Adrenal gland (tissue), 12 donors: ENCODE measurements around the gene CBLC. TPM values are rescaled to one million over a fixed set of nuclear protein-coding genes. Genes with fewer than 3 reads are reported as not detected.

Source experiments
- DNase-seq, 7 donors: peaks; one replicate each; pipeline ENCODE4 v3.0.0-alpha.2; 2019 to 2020
- H3K27ac ChIP-seq, 5 donors: fragments of 200-600 bp; sonication (generic) in 4 of 5; 1 replicate in 3 of 5; 2 replicates in 2 of 5; pipeline versions ENCODE4 v1.5.1 to v1.8.0; 2016 to 2020; ENCODE audit warnings: mild to moderate bottlenecking in 1 of 5
- H3K27me3 ChIP-seq: fragments of 200-600 bp; 2 replicates; pipeline ENCODE4 v1.8.0; 2021
- H3K36me3 ChIP-seq, 2 donors: fragments of 200-600 bp; replicated peaks in 1 of 2; 1 replicate in 1 of 2; 2 replicates in 1 of 2; pipeline versions ENCODE4 v1.5.1 to v1.8.0; 2018 to 2022
- H3K4me1 ChIP-seq, 2 donors: fragments of 200-600 bp; replicated peaks in 1 of 2; 1 replicate in 1 of 2; 2 replicates in 1 of 2; pipeline versions ENCODE4 v1.5.1 to v1.8.0; 2018 to 2021
- H3K4me3 ChIP-seq, 4 donors: fragments of 200-600 bp; sonication (generic) in 3 of 4; one replicate each; pipeline ENCODE4 v1.5.1; 2016 to 2018
- H3K9me3 ChIP-seq, 3 donors: fragments of 200-600 bp; sonication (generic) in 1 of 3; replicated peaks in 1 of 3; 1 replicate in 2 of 3; 2 replicates in 1 of 3; pipeline versions ENCODE4 v1.5.1 to v1.8.0; 2016 to 2021
- POLR2A ChIP-seq, 2 donors: fragments of 450-650 bp; IDR thresholded peaks; one replicate each; pipeline ENCODE4 v1.6.1; 2017; ENCODE audit warnings: antibody characterized with exemption in 2 of 2, mild to moderate bottlenecking in 2 of 2, moderate library complexity in 1 of 2
- WGBS, 4 donors: extraction: QIAGEN DNeasy Blood & Tissue Kit in 2 of 4; methylation state at CpG; one replicate each; pipeline versions ENCODE4 v1.1.5 to v1.1.7; 2013 to 2017; 5-methylcytosine and 5-hydroxymethylcytosine counted together
- intact Hi-C, 2 donors: fragments of 100-400 bp; cut with DNase I; formaldehyde crosslinking; loops; one replicate each; pipeline versions ENCODE4 v1.14.1 to v1.15.0; 2022 to 2023
- polyA plus RNA-seq, 3 donors: library from polyadenylated mRNA; stranded (reverse); fragments of 200-250 nt in 2 of 3; fragments of 350-450 nt in 1 of 3; fragmentation: Illumina TruSeq in 1 of 3; extraction: RNeasy Lipid Tissue Mini Kit (QIAGEN cat#74804) in 1 of 3; gene quantifications; one replicate each; pipeline ENCODE4 v1.2.3, GENCODE V29; 2013 to 2014
- total RNA-seq, 9 donors: library from RNA; depleted of rRNA in 4 of 9; stranded (reverse); fragments of >200 nt in 4 of 9; fragments of 120-200 nt in 1 of 9; fragmentation: NEBNext Ultra II Directional in 1 of 9; extraction: Animal tissue kit (Norgen Biotek cat#: 25700) in 1 of 9; gene quantifications; one replicate each; pipeline versions ENCODE4 v1.1.0 to v1.2.4, GENCODE V29; 2013 to 2023
- TF ChIP-seq, protein P1 (sequence below), 6 experiments: fragments of 450-650 bp in 4 of 6; fragments of 200-600 bp in 2 of 6; sonication (generic) in 1 of 6; IDR thresholded peaks; 1 replicate in 5 of 6; 2 replicates in 1 of 6; pipeline versions ENCODE4 v1.5.1 to v1.8.0; 2016 to 2021; ENCODE audit warnings: antibody characterized with exemption in 6 of 6, mild to moderate bottlenecking in 2 of 6, moderate library complexity in 1 of 6
- donor health status: healthy with polysubstance abuse.
- donor health status: Bipolar disorder and iron deficiency.
- donor health status: DM: yes; HTN: yes; CAD: no.
- donor health status: DM: no; HTN: no; CAD: no.
- donor health status: DM: no; HTN: no; CAD: no.
- donor health status: DM: yes; HTN: yes; CAD: no.

Gene CBLC
- total and polyA plus RNA-seq, 12 donors = 0.13 to 0.14 TPM; not detected in 10

DNA sequence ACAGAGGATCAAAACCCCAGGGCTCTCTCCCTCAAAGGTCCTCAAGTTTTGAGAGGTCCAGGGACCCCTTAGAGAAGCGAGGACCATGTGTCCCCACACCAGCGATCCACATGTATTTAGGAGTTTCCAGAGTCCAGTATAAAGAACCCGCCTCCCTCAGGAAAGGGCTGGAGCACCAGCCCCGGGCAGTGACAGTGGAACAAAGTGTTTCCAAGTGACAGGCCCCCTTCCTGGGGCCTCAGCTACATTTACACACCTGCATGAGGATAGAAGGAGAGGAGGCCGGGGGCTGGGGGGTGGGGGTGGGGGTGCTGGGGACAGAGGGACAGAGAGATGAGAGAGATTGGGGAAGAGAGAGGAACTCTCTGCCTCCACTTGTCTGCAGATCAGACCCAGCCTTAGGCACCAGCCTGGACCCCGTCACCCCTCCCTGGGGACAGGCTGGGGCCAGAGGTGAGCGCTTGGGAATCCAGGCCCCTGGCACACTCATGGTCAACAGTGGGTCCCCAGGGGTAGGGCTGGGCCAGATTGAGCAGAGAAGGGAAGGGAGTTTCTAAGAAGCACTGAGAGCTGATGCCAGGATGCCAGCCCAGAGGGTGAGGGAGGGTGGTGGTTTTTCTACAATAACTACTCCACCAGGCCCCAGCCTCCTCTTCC lies 32.0 kb downstream of the CBLC start:
- Histone ChIP-seq H3K4me3 (peak overlapping the region in 1 of 4 donors; percentile 78), H3K36me3 (peaks cover 0 to 4% of the 10 kb centered on the region in 2 donors), H3K27me3 (no peaks in the 10 kb centered on the region), H3K27ac (peak overlapping the region in 1 of 5 donors; percentile 17), H3K4me1 (peaks cover 16 to 18% of the 10 kb centered on the region in 2 donors), H3K9me3 (no peaks in the 10 kb centered on the region)
- no peak for DNase-seq
- intact Hi-C loops = no loop called here
- 47 to 59% (median 49%) methylated on average over 3 to 7 of the region's 7 CpGs for WGBS, 4 donors
- TF ChIP-seq, protein P1, sequence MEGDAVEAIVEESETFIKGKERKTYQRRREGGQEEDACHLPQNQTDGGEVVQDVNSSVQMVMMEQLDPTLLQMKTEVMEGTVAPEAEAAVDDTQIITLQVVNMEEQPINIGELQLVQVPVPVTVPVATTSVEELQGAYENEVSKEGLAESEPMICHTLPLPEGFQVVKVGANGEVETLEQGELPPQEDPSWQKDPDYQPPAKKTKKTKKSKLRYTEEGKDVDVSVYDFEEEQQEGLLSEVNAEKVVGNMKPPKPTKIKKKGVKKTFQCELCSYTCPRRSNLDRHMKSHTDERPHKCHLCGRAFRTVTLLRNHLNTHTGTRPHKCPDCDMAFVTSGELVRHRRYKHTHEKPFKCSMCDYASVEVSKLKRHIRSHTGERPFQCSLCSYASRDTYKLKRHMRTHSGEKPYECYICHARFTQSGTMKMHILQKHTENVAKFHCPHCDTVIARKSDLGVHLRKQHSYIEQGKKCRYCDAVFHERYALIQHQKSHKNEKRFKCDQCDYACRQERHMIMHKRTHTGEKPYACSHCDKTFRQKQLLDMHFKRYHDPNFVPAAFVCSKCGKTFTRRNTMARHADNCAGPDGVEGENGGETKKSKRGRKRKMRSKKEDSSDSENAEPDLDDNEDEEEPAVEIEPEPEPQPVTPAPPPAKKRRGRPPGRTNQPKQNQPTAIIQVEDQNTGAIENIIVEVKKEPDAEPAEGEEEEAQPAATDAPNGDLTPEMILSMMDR (IDR thresholded peaks at IDR 0.05) = no peak

DNA sequence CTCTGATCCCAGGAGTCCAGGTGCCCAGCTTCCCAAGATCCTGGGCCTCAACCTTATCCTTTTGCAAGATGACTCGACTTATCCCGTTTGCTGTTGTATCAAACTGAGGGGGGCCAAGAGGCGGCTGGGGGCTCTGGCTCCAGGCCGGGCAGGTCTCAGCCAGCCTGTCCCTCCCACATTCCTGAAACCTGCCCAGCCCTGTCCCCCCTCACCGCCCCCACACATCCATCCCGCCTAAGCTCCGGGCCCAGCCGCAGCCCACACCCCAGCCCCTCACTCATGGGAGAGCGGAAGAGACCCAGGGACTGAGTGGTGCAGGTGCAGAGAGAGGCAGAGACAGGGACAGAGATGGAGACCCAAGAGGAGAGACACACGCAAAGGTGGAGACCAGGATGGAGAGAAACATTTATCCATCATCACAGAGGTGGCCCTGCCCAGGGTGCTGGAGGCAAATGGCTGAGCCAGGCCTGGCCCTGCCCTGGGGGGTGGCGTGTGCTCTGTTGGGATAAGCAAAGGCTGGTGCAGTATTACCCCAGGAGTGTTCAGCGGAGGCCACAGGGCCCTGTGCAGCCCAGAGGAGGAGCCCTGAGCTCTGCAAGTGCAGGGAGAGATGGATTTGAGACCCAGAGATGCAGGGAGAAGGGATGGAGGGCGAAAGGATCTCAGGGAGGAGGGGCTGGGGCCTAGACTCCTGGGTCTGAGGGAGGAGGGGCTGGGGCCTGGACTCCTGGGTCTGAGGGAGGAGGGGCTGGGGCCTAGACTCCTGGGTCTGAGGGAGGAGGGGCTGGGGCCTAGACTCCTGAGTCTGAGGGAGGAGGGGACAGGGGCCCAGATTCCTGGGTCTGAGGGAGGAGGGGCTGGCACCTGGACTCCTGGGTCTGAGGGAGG lies 32.8 kb downstream of the CBLC start:
- Histone ChIP-seq H3K9me3 (no peaks in the 10 kb centered on the region), H3K36me3 (peaks cover 0 to 4% of the 10 kb centered on the region in 2 donors), H3K27ac (no peak overlapping the region), H3K4me3 (no peak overlapping the region), H3K4me1 (peaks cover 16 to 18% of the 10 kb centered on the region in 2 donors), H3K27me3 (no peaks in the 10 kb centered on the region)
- 83 to 90% (median 87%) methylated on average over 13 of the region's 13 CpGs for whole genome bisulfite sequencing, 4 donors
- DNase-seq = no peak
- TF ChIP-seq, protein P1 (IDR thresholded peaks at IDR 0.05) = no peak
- no peak for TF ChIP-seq POLR2A (IDR thresholded peaks at IDR 0.05)
- intact Hi-C loops = no loop called here

DNA sequence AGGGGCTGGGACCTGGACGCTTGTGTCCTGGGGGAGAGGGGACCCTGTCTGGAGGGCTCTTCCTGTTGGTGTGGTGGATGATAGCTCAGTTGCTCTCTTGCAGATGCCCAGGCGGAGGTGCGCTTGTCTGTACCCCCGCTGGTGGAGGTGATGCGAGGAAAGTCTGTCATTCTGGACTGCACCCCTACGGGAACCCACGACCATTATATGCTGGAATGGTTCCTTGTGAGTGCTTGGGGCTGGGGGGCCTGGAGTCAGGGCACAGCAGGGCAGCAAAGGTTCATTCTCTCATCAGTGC lies 33.4 kb downstream of the CBLC start:
- no peak for TF ChIP-seq POLR2A (IDR thresholded peaks at IDR 0.05)
- TF ChIP-seq, protein P1 (IDR thresholded peaks at IDR 0.05) = no peak
- no peak overlapping the region for H3K4me3 ChIP-seq
- intact Hi-C loops = no loop called here

DNA sequence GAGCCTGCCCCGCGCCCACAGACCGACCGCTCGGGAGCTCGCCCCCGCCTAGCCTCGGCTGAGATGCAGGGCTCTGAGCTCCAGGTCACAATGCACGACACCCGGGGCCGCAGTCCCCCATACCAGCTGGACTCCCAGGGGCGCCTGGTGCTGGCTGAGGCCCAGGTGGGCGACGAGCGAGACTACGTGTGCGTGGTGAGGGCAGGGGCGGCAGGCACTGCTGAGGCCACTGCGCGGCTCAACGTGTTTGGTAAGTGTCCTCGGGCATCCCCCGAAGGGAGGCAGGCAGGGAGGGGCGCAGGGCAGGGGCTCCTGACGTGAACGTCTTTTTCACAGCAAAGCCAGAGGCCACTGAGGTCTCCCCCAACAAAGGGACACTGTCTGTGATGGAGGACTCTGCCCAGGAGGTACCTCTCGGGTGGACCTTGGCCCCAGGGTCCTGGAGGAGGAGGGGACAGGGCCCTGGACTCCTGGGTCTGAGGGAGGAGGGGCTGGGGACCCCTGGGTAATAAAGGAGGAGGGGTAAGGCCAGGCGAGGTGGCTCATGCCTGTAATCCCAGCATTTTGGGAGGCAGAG lies 34.5 kb downstream of the CBLC start:
- Histone ChIP-seq H3K4me1 (peaks cover 16 to 18% of the 10 kb centered on the region in 2 donors), H3K36me3 (peaks cover 0 to 4% of the 10 kb centered on the region in 2 donors), H3K27ac (no peak overlapping the region), H3K9me3 (no peaks in the 10 kb centered on the region), H3K4me3 (no peak overlapping the region), H3K27me3 (no peaks in the 10 kb centered on the region)
- no peak for DNase-seq
- intact Hi-C loops = no loop called here
- WGBS, 4 donors = 88 to 94% (median 92%) methylated on average over 13 to 28 of the region's 28 CpGs
- TF ChIP-seq, protein P1 (IDR thresholded peaks at IDR 0.05) = no peak
- no peak for TF ChIP-seq POLR2A (IDR thresholded peaks at IDR 0.05)

More for the DNA sequence above, 33.4 kb downstream of the CBLC start:
- Histone ChIP-seq H3K9me3 (no peaks in the 10 kb centered on the region), H3K27ac (no peak overlapping the region), H3K27me3 (no peaks in the 10 kb centered on the region), H3K4me1 (peaks cover 16 to 18% of the 10 kb centered on the region in 2 donors), H3K36me3 (peaks cover 0 to 4% of the 10 kb centered on the region in 2 donors)
- no peak for DNase-seq
- 71 to 96% (median 94%) methylated on average over 2 to 7 of the region's 7 CpGs for WGBS, 4 donors
